Measurements from ENCODE around the gene TMEM171.

DNA sequence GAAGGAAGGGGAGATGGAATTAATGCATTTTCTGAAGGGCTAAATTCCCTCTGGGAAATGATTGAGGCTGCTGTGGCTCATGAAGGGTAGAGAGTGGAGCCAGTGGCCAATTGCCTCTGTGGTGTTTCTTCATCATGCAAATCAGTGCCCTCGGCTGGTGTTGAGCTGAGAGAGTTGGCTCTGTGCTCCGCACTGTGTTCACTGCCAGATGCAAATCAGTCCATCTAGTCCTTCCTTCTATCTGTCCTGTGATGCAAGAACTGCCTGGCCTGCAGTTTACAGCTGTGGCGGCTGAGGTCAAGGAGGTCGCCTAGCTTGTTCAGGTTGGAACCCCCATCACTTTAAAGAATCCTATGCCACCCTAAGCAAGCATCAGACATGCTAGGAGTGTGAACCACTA lies 6.0 kb downstream of the TMEM171 start:
- TF ChIP-seq, protein P1, sequence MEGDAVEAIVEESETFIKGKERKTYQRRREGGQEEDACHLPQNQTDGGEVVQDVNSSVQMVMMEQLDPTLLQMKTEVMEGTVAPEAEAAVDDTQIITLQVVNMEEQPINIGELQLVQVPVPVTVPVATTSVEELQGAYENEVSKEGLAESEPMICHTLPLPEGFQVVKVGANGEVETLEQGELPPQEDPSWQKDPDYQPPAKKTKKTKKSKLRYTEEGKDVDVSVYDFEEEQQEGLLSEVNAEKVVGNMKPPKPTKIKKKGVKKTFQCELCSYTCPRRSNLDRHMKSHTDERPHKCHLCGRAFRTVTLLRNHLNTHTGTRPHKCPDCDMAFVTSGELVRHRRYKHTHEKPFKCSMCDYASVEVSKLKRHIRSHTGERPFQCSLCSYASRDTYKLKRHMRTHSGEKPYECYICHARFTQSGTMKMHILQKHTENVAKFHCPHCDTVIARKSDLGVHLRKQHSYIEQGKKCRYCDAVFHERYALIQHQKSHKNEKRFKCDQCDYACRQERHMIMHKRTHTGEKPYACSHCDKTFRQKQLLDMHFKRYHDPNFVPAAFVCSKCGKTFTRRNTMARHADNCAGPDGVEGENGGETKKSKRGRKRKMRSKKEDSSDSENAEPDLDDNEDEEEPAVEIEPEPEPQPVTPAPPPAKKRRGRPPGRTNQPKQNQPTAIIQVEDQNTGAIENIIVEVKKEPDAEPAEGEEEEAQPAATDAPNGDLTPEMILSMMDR (IDR thresholded peaks at IDR 0.05) = no peak
- TF ChIP-seq EP300 (IDR thresholded peaks at IDR 0.05) = no peak

Measured in sigmoid colon (tissue), 4 donors.